Measurements from ENCODE around the gene PGAP6. TPM values are rescaled to one million over a fixed set of nuclear protein-coding genes. Genes with fewer than 3 reads are reported as not detected.
A peak's percentile ranks its signal among the peaks of the same experiment; 100 is the strongest.

The PGAP6 gene
- total and polyA plus RNA-seq, 2 of the 13 experiments (the other 11 are each of a cell fraction or from before 2014, with no cell fraction given): 52.7 to 136 TPM

DNA sequence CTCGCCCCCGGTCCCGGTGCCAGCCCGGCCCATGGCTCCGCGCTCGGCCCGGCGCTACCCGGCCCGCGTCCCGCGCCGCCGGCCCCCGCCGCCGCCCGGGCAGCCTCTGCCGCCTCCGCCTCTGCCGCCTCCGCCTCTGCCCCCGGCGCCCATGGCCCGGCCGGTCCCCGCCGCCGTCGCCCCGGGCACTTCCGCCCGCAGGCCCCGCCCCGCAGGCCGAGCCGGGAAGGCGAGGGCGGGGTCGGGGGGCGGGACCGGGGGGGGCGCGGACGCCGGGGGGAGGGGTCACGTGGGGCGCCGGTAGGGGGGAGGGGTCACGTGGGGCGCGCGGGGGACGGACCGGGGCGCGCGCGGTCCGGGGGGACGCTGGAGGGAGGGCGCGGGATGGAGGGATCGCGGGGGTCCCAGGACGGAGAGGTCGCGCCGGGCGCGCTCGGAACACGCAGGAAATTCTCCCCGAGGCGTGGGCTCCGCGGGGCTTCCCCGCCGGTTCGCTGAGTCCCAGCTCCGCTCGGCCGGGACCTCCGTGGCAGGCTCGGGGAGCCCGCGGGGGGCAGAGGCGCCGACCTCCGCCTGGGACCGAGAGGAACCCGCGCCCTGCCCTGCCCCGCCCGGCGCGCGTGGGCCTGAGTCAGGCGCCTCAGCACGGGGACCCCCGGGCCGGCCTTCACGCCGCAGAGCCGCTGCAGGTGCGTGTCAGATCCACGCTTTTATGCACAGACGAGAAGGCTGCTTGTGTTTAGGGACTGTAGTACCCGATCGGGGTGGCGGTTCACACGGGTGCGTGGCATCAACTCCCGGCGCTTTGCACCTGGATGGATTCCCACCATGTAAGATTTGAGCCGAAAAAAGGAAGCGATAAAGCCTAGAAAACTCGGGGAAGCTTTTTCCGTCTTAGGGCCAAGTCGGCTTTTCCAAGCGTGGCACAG, at the start of gene PGAP6 (continued):
- TF ChIP-seq, protein P1, sequence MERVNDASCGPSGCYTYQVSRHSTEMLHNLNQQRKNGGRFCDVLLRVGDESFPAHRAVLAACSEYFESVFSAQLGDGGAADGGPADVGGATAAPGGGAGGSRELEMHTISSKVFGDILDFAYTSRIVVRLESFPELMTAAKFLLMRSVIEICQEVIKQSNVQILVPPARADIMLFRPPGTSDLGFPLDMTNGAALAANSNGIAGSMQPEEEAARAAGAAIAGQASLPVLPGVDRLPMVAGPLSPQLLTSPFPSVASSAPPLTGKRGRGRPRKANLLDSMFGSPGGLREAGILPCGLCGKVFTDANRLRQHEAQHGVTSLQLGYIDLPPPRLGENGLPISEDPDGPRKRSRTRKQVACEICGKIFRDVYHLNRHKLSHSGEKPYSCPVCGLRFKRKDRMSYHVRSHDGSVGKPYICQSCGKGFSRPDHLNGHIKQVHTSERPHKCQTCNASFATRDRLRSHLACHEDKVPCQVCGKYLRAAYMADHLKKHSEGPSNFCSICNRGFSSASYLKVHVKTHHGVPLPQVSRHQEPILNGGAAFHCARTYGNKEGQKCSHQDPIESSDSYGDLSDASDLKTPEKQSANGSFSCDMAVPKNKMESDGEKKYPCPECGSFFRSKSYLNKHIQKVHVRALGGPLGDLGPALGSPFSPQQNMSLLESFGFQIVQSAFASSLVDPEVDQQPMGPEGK (CRISPR knock-in tag; IDR thresholded peaks at IDR 0.05): peak; percentile 54; the same call in 1 of the 2 replicates
- TF ChIP-seq, protein P2, sequence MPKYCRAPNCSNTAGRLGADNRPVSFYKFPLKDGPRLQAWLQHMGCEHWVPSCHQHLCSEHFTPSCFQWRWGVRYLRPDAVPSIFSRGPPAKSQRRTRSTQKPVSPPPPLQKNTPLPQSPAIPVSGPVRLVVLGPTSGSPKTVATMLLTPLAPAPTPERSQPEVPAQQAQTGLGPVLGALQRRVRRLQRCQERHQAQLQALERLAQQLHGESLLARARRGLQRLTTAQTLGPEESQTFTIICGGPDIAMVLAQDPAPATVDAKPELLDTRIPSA (CRISPR knock-in tag; IDR thresholded peaks at IDR 0.05; ENCODE audit: borderline replicate concordance): no peak
- TF ChIP-seq ZNF33A (CRISPR knock-in tag; IDR thresholded peaks at IDR 0.05; ENCODE audit: borderline replicate concordance) (no peak), ZNF124 (CRISPR knock-in tag; IDR thresholded peaks at IDR 0.05) (no peak), STAG1 (CRISPR knock-in tag; IDR thresholded peaks at IDR 0.05) (no peak), POLR2A (IDR thresholded peaks at IDR 0.05; ENCODE audit: insufficient read depth in 1 of 2, low read depth in 2 of 2, low read length in 2 of 2) (peak in 1 of 2 experiments; percentile 74; a peak in 2 of 4 replicates), XBP1 (CRISPR knock-in tag; IDR thresholded peaks at IDR 0.05) (no peak), ZNF572 (CRISPR knock-in tag; IDR thresholded peaks at IDR 0.05) (no peak), HNRNPK (IDR thresholded peaks at IDR 0.05; ENCODE audit: low read depth, low read length, poor library complexity, severe bottlenecking) (peak; percentile 87), HDAC1 (CRISPR knock-in tag; IDR thresholded peaks at IDR 0.05) (0 out of 2 replicates have a peak, but pooled peaks have one; percentile 17), ZNF343 (CRISPR knock-in tag; IDR thresholded peaks at IDR 0.05) (no peak), SP5 (CRISPR knock-in tag; IDR thresholded peaks at IDR 0.05; ENCODE audit: borderline replicate concordance, low read depth) (no peak)
- TF ChIP-seq, protein P3, sequence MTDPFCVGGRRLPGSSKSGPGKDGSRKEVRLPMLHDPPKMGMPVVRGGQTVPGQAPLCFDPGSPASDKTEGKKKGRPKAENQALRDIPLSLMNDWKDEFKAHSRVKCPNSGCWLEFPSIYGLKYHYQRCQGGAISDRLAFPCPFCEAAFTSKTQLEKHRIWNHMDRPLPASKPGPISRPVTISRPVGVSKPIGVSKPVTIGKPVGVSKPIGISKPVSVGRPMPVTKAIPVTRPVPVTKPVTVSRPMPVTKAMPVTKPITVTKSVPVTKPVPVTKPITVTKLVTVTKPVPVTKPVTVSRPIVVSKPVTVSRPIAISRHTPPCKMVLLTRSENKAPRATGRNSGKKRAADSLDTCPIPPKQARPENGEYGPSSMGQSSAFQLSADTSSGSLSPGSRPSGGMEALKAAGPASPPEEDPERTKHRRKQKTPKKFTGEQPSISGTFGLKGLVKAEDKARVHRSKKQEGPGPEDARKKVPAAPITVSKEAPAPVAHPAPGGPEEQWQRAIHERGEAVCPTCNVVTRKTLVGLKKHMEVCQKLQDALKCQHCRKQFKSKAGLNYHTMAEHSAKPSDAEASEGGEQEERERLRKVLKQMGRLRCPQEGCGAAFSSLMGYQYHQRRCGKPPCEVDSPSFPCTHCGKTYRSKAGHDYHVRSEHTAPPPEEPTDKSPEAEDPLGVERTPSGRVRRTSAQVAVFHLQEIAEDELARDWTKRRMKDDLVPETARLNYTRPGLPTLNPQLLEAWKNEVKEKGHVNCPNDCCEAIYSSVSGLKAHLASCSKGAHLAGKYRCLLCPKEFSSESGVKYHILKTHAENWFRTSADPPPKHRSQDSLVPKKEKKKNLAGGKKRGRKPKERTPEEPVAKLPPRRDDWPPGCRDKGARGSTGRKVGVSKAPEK (CRISPR knock-in tag; IDR thresholded peaks at IDR 0.05; ENCODE audit: borderline replicate concordance): no peak
- TF ChIP-seq, protein P4, sequence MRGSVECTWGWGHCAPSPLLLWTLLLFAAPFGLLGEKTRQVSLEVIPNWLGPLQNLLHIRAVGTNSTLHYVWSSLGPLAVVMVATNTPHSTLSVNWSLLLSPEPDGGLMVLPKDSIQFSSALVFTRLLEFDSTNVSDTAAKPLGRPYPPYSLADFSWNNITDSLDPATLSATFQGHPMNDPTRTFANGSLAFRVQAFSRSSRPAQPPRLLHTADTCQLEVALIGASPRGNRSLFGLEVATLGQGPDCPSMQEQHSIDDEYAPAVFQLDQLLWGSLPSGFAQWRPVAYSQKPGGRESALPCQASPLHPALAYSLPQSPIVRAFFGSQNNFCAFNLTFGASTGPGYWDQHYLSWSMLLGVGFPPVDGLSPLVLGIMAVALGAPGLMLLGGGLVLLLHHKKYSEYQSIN (CRISPR knock-in tag; IDR thresholded peaks at IDR 0.05; ENCODE audit: borderline replicate concordance): no peak
- TF ChIP-seq, protein P5, sequence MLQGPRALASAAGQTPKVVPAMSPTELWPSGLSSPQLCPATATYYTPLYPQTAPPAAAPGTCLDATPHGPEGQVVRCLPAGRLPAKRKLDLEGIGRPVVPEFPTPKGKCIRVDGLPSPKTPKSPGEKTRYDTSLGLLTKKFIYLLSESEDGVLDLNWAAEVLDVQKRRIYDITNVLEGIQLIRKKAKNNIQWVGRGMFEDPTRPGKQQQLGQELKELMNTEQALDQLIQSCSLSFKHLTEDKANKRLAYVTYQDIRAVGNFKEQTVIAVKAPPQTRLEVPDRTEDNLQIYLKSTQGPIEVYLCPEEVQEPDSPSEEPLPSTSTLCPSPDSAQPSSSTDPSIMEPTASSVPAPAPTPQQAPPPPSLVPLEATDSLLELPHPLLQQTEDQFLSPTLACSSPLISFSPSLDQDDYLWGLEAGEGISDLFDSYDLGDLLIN (CRISPR knock-in tag; IDR thresholded peaks at IDR 0.05; ENCODE audit: borderline replicate concordance): no peak
- TF ChIP-seq, protein P6, sequence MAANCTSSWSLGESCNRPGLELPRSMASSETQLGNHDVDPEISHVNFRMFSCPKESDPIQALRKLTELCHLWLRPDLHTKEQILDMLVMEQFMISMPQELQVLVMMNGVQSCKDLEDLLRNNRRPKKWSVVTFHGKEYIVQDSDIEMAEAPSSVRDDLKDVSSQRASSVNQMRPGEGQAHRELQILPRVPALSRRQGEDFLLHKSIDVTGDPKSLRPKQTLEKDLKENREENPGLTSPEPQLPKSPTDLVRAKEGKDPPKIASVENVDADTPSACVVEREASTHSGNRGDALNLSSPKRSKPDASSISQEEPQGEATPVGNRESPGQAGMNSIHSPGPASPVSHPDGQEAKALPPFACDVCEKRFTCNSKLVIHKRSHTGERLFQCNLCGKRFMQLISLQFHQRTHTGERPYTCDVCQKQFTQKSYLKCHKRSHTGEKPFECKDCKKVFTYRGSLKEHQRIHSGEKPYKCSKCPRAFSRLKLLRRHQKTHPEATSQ (CRISPR knock-in tag; IDR thresholded peaks at IDR 0.05; ENCODE audit: borderline replicate concordance): no peak
- TF ChIP-seq, protein P7, sequence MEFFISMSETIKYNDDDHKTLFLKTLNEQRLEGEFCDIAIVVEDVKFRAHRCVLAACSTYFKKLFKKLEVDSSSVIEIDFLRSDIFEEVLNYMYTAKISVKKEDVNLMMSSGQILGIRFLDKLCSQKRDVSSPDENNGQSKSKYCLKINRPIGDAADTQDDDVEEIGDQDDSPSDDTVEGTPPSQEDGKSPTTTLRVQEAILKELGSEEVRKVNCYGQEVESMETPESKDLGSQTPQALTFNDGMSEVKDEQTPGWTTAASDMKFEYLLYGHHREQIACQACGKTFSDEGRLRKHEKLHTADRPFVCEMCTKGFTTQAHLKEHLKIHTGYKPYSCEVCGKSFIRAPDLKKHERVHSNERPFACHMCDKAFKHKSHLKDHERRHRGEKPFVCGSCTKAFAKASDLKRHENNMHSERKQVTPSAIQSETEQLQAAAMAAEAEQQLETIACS (CRISPR knock-in tag; IDR thresholded peaks at IDR 0.05): no peak
